ENCODE data around the gene VARS2.

DNA sequence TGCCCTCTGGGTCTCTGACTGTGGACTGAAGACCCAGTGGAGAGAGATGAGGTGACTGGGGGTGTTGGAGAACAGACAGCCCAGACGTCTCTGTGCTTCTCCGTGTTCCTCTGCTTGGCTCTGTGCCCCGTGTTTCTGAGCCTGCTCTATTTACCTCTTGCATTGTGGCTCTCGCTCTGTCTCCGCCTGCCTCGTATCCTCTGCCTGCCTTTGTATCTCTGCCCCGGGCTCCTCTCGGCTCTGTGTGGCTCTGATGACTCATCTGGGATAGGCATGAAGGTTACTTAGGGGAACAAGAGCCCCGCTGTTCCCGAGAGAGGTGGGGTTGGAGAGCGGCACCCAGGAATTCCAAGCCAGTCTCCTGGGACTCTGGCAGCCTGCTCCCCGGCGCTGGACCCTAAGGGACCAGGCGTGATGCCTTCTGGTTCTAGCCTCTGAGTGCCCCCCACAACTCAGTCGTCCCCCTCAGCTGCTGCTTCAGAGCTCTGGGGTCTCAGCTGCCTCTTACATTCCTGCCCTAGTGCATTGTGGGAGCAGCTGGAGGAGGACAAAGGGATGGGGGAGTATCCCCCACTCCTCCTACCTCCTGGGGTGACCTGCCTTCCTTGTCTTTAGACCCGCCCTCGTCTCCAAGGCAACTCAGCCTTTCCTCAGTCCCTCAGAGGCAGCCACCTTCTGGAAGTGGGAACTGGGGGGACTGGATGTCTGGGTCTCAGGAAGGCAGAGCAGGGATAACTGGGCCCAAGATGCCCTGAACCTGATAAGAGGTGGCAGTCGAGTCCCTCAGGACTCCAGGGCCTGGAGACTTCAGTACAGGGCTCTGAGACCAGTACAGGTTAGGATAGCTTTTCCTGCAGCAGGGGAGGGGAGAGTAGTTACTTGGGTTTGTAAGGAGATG, 27.8 kb upstream of the VARS2 start:
- TF ChIP-seq, protein P1, sequence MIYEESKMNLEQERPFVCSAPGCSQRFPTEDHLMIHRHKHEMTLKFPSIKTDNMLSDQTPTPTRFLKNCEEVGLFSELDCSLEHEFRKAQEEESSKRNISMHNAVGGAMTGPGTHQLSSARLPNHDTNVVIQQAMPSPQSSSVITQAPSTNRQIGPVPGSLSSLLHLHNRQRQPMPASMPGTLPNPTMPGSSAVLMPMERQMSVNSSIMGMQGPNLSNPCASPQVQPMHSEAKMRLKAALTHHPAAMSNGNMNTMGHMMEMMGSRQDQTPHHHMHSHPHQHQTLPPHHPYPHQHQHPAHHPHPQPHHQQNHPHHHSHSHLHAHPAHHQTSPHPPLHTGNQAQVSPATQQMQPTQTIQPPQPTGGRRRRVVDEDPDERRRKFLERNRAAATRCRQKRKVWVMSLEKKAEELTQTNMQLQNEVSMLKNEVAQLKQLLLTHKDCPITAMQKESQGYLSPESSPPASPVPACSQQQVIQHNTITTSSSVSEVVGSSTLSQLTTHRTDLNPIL (CRISPR knock-in tag; IDR thresholded peaks at IDR 0.05; ENCODE audit: low read depth): no peak
- TF ChIP-seq BACH2 (CRISPR knock-in tag; IDR thresholded peaks at IDR 0.05; ENCODE audit: borderline replicate concordance): no peak
- TF ChIP-seq, protein P2, sequence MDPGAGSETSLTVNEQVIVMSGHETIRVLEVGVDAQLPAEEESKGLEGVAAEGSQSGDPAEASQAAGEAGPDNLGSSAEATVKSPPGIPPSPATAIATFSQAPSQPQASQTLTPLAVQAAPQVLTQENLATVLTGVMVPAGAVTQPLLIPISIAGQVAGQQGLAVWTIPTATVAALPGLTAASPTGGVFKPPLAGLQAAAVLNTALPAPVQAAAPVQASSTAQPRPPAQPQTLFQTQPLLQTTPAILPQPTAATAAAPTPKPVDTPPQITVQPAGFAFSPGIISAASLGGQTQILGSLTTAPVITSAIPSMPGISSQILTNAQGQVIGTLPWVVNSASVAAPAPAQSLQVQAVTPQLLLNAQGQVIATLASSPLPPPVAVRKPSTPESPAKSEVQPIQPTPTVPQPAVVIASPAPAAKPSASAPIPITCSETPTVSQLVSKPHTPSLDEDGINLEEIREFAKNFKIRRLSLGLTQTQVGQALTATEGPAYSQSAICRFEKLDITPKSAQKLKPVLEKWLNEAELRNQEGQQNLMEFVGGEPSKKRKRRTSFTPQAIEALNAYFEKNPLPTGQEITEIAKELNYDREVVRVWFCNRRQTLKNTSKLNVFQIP (CRISPR knock-in tag; IDR thresholded peaks at IDR 0.05; ENCODE audit: borderline replicate concordance, low read depth): no peak
- TF ChIP-seq RARB (CRISPR knock-in tag; IDR thresholded peaks at IDR 0.05): no peak
- TF ChIP-seq ISL1 (CRISPR knock-in tag; IDR thresholded peaks at IDR 0.05): no peak
- no peak for TF ChIP-seq ZNF8 (CRISPR knock-in tag; IDR thresholded peaks at IDR 0.05)
- no peak for TF ChIP-seq CSDC2 (CRISPR knock-in tag; IDR thresholded peaks at IDR 0.05)
- no peak for TF ChIP-seq ZFP30 (CRISPR knock-in tag; IDR thresholded peaks at IDR 0.05)
- TF ChIP-seq, protein P3, sequence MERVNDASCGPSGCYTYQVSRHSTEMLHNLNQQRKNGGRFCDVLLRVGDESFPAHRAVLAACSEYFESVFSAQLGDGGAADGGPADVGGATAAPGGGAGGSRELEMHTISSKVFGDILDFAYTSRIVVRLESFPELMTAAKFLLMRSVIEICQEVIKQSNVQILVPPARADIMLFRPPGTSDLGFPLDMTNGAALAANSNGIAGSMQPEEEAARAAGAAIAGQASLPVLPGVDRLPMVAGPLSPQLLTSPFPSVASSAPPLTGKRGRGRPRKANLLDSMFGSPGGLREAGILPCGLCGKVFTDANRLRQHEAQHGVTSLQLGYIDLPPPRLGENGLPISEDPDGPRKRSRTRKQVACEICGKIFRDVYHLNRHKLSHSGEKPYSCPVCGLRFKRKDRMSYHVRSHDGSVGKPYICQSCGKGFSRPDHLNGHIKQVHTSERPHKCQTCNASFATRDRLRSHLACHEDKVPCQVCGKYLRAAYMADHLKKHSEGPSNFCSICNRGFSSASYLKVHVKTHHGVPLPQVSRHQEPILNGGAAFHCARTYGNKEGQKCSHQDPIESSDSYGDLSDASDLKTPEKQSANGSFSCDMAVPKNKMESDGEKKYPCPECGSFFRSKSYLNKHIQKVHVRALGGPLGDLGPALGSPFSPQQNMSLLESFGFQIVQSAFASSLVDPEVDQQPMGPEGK (CRISPR knock-in tag; IDR thresholded peaks at IDR 0.05; ENCODE audit: borderline replicate concordance): no peak

Measured in SK-N-SH treated with all-trans-retinoic acid at 6 μM for 48 hours (cell line).